22Rv1 (cell line): ENCODE measurements around the gene LRCH3.

Source experiments
- CTCF ChIP-seq: fragments of 450-650 bp; IDR thresholded peaks from 2 replicates; pipeline ENCODE4 v1.5.1; 2017; ENCODE audit warnings: mild to moderate bottlenecking
- ZFX ChIP-seq: fragments of 450-650 bp; IDR thresholded peaks from 2 replicates; pipeline ENCODE4 v1.6.1; 2017; ENCODE audit warnings: antibody characterized with exemption, borderline replicate concordance

- TF ChIP-seq CTCF (no peak), ZFX (no peak)
These were observed 32.5 kb upstream of the LRCH3 start for GRCh38 chr3:197758512-197758911.
